T-helper 9 cell (primary cell): ENCODE data around the gene NMUR2.

Source experiments
- DNase-seq: peaks from one replicate; pipeline ENCODE4 v3.0.0-alpha.2; 2020
- total RNA-seq, 2 donors: gene quantifications; one replicate each; lab custom pipeline; 2026; lab: John Stamatoyannopoulos, UW

NMUR2 gene, protein sequence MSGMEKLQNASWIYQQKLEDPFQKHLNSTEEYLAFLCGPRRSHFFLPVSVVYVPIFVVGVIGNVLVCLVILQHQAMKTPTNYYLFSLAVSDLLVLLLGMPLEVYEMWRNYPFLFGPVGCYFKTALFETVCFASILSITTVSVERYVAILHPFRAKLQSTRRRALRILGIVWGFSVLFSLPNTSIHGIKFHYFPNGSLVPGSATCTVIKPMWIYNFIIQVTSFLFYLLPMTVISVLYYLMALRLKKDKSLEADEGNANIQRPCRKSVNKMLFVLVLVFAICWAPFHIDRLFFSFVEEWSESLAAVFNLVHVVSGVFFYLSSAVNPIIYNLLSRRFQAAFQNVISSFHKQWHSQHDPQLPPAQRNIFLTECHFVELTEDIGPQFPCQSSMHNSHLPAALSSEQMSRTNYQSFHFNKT
- total RNA-seq = 0 to 0.07 reads per million in 2 donors

- no peak for DNase-seq
Measured at GRCh38 chr5:152405145-152405544, at the start of gene NMUR2. TSS of gene NMUR2 (minus strand) at chr5:152405279. CDS start at chr5:152405113, 166 bp downstream.

DNA sequence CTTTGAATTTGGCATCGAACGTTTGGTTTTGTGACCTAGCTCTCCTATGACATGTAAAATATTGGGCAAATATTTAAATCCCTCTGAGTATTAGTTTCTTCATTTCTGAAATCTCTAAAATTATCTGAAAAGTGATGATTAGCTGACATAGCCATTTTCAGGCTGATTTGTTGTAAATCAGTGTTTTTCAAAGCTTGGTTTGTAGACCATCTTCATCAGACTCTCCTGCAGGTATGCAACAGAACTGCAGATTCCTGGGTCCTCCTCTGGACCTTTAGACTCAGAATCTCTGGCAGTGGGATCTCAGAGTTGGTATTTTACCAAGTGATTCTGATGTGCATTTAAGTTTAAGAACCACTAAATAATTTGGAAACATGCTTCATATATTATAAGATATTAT is 38.9 kb upstream of the NMUR2 start:
- no peak for DNase-seq

DNA sequence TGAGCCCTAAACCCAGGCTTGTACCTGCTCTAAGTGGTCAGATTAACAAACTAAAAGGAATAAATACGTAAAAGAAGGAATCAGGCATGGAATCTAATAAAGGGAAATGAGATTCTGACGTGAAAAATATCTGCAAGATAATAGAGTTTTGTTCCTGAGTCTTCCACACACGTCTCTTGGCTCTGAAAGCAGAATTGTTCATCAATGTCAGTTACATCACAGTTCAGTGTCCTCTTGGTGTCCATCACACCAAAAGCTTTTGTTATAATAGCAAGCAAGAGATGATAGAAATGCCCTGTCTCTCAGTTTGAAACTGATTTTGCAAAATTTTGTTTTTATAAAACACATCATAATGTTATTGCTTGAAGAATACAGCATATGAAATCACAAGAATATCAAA is 34.7 kb upstream of the NMUR2 start:
- DNase-seq = no peak

- no peak for DNase-seq
Measured at GRCh38 chr5:152437866-152438265, 32.8 kb upstream of the NMUR2 start.

DNA sequence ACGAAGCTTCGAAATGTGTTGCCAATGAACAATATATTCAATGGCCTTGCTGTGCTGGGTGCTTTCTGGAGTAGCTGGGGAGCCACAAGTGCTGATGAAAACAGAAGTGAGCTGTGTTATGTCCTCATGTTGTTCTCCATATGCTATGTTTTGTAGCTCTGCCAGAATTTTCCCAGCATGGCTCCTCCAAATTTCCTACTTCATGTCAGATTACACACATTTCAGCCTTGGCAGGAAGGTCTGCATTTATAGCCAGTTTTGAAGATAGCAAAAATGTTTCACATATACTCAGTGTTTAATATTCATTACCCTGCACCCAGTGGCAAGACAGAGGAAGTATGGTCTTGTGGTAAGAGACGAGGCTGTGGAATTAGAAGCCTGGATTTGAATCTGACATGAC is 22.6 kb upstream of the NMUR2 start:
- DNase-seq = no peak

DNA sequence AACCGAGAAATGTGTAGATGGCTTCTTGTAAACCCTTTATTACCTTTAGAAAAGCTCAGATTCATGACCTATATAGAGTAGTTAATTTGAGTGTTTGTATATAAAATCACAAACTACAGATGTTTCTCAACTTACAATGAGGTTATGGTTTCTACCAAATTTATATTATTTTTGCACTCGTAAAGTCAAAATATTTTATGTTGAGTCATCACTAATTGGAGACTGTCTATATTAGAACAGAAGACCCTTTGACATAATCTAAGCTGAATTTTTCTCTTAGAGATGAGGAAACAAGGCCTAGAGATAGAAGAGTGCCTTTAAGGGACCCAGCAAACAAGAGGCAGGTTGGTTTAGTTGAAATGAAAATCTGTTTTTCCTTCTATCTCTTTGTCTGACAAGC is 20.0 kb upstream of the NMUR2 start:
- no peak for DNase-seq

DNA sequence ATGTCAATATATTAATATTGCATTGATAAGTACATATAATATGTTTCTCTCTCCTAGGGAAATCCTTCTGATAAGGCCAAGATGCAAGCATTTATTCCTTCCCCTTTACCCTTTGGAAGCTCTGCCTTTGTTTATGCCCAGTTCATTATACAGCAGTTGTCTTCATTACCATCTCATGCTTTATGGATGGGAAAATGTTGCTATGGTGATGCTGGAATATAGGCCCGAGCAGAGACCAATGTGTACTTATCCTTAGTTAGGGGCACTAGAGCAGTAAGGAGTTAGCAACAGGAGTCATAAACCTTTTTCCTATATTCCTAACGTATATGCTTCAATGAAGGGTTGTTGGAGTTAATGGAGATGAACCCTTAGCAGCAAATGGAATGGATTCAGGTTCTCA is 19.4 kb upstream of the NMUR2 start:
- DNase-seq = no peak

DNA sequence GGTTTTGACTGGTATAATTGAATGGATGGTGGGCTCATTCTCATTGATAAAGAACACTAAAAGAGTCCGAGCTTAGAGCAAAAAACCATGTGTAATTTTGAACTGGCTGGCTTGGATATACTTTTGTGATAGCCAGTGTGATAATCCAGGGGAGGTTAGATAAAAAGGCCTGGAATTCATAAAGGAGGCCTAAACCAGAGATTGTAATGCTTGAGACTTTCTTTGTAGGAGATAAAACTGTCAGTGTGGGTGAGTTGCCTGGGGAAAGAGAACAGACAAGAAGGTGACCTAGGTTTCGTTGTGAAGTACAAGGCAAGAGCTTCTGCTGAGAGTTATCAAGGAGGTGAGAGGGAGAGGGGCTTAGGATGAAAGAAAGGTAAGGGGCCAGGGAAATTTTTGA is 17.0 kb upstream of the NMUR2 start:
- no peak for DNase-seq

DNA sequence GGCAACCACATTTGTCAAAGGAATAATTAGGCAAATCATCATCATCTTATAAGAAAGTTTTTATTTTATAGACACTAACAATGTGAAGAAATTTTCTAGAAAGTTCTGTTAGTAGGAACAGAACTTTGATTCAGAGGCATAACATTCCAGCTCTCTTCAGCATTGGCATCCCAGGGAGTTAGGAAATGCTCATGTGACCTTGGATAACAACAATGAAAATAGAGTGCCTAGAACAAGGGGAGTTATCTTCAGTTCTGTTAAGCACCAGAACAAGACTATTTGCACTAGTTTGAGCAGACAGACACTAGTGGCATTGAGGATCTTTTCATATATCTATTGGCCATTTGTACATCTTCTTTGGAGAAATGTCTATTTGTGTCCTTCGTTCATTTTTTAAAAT is 7.0 kb upstream of the NMUR2 start:
- no peak for DNase-seq

DNA sequence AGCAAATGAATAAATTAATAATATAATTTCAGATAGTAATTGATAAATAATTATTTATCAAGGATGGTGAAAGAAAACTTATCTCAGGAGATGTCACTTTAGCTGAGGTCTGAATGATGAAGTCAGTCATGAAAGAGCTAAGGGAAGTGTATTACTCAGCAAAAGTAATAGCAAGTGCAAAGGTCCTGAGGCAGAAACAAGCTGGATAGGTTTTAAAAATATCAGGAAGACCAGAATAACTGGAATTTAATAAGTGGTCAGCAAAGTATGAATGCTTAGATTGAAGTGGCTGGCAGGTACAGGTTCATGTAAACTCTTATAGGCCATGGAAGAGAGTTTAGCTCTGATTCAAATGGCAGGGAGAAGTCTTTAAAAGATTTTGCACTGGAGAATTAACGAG is 1.0 kb upstream of the NMUR2 start:
- DNase-seq = no peak

GRCh38 chr5:152404494-152404893 is 585 bp downstream of the NMUR2 start:
- DNase-seq = no peak

DNA sequence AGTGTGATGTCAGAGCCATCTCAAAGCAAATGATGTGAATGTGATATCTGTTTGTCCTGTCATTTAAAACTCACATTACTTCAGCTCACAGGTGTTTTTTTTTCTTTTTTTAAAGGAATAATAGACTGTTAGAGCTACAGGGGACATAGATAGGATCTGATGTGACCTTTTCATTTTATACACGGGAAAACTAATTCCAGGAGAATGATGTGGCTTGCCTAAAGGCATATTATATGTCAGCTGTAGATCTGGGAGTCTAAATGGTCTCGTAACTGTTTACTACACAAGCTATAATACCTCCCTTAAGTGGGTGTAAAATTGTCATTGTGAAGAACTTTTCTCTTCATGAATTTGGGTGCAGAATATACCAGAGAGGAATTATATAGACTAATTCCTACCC is 2.0 kb downstream of the NMUR2 start:
- DNase-seq = no peak

DNA sequence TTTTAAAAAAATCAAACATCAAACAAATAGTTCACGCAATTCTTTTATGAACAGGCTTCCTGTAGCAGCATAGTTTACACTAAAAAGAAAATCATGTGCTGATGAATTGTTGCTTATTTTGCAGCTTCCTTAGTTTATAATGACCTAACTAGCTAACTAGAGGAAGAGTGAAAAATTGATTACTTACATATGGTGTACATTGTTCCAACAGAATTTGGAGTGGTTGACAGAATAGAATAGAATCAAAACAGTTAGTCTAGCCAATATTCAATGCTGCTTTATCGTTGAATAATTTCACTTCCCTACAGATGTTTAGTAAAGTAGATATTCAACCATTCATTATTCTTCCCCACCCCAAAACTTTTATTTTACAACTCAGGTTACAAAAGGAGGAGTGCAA is 4.2 kb downstream of the NMUR2 start:
- DNase-seq = no peak

DNA sequence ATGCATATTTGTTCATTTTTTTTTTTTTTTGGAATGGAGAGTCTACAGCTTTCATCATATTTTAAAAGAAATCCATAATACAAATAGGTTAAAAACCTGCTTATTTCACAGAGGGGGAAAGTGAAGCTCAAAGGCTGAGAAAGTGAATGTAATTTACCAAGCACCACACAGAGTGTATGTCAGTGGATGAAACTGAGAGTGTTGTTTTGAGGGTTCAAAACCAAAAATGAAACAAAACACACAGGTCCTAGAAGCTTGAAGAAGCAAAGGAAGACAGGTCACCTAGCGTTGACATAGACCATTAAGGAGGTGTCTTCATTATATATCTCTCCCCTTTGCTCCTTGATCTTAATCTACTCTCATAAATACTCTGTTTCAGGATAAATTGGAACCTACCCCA is 7.5 kb downstream of the NMUR2 start:
- DNase-seq = no peak

DNA sequence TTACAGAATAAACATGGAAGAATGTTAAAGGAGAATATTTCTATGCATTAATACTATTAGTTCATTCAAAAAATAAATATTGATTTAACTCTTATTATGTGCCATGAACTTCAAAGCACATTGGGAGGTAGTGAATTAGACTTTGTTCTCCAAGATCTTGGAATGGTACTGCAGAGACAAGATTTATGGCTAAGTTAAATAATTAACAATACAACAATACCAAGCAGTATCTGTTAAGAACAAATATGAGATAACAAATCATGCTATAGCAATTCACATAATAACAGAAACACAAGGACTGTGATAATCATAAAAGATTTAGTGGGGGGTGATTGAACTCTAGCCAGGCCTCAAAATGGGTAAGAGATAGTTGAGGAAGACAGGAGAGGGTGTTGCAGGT is 11.6 kb downstream of the NMUR2 start:
- no peak for DNase-seq

- DNase-seq = no peak
Measured at GRCh38 chr5:152389208-152389849, 15.8 kb downstream of the NMUR2 start.

DNA sequence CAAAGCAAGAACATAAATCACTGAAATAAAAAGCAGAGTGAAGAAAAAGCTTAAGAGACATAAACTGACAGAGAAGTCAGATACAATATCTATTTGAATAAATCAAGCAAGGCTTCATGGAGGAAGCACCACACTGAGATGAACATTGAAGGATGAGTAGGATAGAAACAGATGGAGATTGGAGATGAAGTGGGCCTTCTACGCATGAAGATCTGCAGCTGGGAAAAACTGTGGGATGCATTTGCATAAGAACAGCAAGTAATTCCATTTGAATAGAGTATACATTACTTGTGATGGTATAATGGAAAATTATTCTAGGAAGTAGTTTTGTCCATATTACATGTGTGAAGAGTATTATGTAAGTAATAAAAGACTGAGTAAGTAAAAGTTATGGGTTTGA is 16.5 kb downstream of the NMUR2 start:
- DNase-seq = no peak

DNA sequence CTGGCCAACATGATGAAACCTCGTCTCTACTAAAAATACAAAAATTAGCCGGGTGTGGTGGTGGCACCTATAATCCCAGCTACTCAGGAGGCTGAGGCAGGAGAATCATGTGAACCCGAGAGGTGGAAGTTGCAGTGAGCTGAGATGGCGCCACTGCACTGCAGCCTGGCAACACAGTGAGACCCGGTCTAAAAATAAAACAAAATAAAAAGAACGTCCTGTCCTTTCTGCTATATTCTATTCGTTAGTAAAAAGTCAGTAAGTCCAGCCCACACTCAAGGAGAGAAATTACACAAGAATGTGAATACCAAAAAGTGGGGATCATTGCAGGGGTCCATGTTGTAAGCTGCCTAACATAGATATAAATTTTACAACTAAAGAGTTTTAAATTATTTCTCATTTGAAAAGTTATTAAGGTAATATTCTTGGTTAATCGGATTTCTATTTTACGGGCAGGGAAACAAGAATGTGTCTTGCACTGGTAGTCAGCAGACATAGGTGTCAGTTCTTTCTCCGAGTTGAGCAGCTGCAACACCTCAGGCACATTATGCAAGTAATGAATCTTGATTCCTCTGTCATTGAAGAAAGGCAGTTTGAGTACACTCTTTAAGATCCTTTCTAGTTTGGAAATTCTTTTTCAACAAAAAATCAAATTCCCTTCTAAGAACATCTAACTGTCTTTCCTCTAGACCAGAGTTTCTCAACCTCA is 24.5 kb downstream of the NMUR2 start:
- no peak for DNase-seq

- no peak for DNase-seq
Measured at GRCh38 chr5:152379331-152379730, 25.7 kb downstream of the NMUR2 start.

- DNase-seq = no peak
Measured at GRCh38 chr5:152378730-152379129, 26.3 kb downstream of the NMUR2 start.

- DNase-seq = no peak
Measured at GRCh38 chr5:152376886-152377285, 28.2 kb downstream of the NMUR2 start.

GRCh38 chr5:152374711-152375275 is 30.3 kb downstream of the NMUR2 start:
- DNase-seq = no peak

GRCh38 chr5:152372875-152373274 is 32.2 kb downstream of the NMUR2 start:
- no peak for DNase-seq

DNA sequence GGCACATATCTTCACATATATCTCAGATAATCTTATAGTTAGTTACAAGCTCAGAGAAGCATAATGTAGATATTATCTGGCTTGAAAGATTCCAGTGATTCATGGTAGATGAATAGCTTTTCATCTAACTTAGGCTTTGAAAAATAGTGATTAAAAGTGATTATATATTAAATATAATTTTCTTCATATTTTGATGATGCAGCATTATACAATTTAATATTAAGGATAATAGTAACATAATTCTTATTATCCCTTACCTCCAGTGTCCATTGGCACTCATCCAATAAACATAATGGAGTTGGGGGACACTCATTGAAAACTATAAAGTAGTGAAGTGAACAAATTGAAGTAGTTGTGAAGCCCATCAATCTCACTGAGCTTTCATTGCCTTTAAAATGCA is 35.8 kb downstream of the NMUR2 start:
- no peak for DNase-seq
